ENCODE results near the gene PTPRK. TPM values are rescaled to one million over a fixed set of nuclear protein-coding genes. Genes with fewer than 3 reads are reported as not detected.

Gene PTPRK
- total and polyA plus RNA-seq, 2 of the 13 experiments (the other 11 are each of a cell fraction or from before 2014, with no cell fraction given) = 43.6 to 98.3 TPM

DNA sequence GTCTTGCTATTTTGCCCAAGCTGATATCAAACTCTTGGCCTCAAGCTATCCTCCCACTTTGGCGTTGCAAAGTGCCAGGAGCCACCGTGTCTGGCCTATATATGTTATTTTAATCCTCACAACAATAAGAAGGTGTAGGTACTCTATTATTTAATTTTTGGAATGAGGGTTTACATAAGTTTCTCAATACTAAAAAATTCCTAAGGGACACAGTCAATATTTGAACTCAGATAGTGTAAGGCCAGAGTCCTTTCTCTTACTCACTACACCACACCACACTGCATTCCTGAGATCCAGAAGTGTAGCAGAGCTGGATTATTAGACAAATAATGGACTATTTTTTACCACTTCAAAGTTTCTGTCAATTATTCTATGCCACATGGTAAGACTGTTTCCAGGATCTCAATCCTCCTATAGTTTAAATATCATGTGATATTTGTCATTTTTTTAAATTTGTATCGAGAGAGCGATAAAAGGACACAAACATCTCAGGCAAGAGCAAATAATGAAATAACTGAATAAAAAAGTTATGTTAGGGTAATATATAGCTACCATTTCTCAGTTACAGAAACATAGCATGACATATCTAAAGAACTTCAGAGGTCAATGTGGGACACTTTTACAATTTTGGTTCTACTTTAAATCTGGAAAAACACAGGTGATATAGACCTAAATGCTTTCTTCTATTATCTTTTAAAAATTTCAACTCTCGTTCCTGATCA is 457.4 kb downstream of the PTPRK start (continued):
- no peak for TF ChIP-seq ZC3H4 (CRISPR knock-in tag; IDR thresholded peaks at IDR 0.05; ENCODE audit: borderline replicate concordance)
- TF ChIP-seq, protein P1, sequence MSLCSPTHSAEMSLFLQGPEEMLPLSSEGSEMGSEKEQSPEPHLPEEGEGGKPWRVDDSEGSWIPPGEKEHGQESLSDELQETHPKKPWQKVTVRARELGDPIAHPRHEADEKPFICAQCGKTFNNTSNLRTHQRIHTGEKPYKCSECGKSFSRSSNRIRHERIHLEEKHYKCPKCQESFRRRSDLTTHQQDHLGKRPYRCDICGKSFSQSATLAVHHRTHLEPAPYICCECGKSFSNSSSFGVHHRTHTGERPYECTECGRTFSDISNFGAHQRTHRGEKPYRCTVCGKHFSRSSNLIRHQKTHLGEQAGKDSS (CRISPR knock-in tag; IDR thresholded peaks at IDR 0.05; ENCODE audit: borderline replicate concordance, low read depth) = no peak
- no peak for TF ChIP-seq ATF7 (IDR thresholded peaks at IDR 0.05)
- TF ChIP-seq ATF7 (CRISPR knock-in tag; IDR thresholded peaks at IDR 0.05) = no peak; the same call in 1 of the 2 replicates
- TF ChIP-seq MAF1 (CRISPR knock-in tag; IDR thresholded peaks at IDR 0.05; ENCODE audit: borderline replicate concordance) = no peak
- TF ChIP-seq, protein P2, sequence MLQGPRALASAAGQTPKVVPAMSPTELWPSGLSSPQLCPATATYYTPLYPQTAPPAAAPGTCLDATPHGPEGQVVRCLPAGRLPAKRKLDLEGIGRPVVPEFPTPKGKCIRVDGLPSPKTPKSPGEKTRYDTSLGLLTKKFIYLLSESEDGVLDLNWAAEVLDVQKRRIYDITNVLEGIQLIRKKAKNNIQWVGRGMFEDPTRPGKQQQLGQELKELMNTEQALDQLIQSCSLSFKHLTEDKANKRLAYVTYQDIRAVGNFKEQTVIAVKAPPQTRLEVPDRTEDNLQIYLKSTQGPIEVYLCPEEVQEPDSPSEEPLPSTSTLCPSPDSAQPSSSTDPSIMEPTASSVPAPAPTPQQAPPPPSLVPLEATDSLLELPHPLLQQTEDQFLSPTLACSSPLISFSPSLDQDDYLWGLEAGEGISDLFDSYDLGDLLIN (CRISPR knock-in tag; IDR thresholded peaks at IDR 0.05; ENCODE audit: borderline replicate concordance) = no peak
- TF ChIP-seq MEIS2 (CRISPR knock-in tag; IDR thresholded peaks at IDR 0.05) = peak; percentile 46; the same call in 1 of the 2 replicates
- TF ChIP-seq ZBTB3 (CRISPR knock-in tag; IDR thresholded peaks at IDR 0.05; ENCODE audit: borderline replicate concordance, low read depth) = peak; percentile 73; the same call in 1 of the 2 replicates
- no peak for TF ChIP-seq MAFF (IDR thresholded peaks at IDR 0.05; ENCODE audit: low read depth, low read length)
- TF ChIP-seq, protein P3, sequence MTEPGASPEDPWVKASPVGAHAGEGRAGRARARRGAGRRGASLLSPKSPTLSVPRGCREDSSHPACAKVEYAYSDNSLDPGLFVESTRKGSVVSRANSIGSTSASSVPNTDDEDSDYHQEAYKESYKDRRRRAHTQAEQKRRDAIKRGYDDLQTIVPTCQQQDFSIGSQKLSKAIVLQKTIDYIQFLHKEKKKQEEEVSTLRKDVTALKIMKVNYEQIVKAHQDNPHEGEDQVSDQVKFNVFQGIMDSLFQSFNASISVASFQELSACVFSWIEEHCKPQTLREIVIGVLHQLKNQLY (CRISPR knock-in tag; IDR thresholded peaks at IDR 0.05) = peak; percentile 71
- TF ChIP-seq, protein P4, sequence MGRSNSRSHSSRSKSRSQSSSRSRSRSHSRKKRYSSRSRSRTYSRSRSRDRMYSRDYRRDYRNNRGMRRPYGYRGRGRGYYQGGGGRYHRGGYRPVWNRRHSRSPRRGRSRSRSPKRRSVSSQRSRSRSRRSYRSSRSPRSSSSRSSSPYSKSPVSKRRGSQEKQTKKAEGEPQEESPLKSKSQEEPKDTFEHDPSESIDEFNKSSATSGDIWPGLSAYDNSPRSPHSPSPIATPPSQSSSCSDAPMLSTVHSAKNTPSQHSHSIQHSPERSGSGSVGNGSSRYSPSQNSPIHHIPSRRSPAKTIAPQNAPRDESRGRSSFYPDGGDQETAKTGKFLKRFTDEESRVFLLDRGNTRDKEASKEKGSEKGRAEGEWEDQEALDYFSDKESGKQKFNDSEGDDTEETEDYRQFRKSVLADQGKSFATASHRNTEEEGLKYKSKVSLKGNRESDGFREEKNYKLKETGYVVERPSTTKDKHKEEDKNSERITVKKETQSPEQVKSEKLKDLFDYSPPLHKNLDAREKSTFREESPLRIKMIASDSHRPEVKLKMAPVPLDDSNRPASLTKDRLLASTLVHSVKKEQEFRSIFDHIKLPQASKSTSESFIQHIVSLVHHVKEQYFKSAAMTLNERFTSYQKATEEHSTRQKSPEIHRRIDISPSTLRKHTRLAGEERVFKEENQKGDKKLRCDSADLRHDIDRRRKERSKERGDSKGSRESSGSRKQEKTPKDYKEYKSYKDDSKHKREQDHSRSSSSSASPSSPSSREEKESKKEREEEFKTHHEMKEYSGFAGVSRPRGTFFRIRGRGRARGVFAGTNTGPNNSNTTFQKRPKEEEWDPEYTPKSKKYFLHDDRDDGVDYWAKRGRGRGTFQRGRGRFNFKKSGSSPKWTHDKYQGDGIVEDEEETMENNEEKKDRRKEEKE (IDR thresholded peaks at IDR 0.05) = no peak
- TF ChIP-seq ZNF747 (CRISPR knock-in tag; IDR thresholded peaks at IDR 0.05; ENCODE audit: borderline replicate concordance) = no peak
- peak; percentile 91 for TF ChIP-seq MBD4 (IDR thresholded peaks at IDR 0.05; ENCODE audit: borderline replicate concordance, low read length)
- no peak for TF ChIP-seq CENPT (CRISPR knock-in tag; IDR thresholded peaks at IDR 0.05; ENCODE audit: low read depth)
- TF ChIP-seq ZNF367 (CRISPR knock-in tag; IDR thresholded peaks at IDR 0.05; ENCODE audit: borderline replicate concordance) = no peak
- no peak for TF ChIP-seq ZNF672 (CRISPR knock-in tag; IDR thresholded peaks at IDR 0.05)
- TF ChIP-seq EED (CRISPR knock-in tag; IDR thresholded peaks at IDR 0.05) = no peak
- TF ChIP-seq RXRB (CRISPR knock-in tag; IDR thresholded peaks at IDR 0.05; ENCODE audit: borderline replicate concordance) = peak; percentile 86
- no peak; the same call in none of the 2 replicates for TF ChIP-seq POGZ (CRISPR knock-in tag; IDR thresholded peaks at IDR 0.05)
- no peak for TF ChIP-seq KLF13 (CRISPR knock-in tag; IDR thresholded peaks at IDR 0.05)
- no peak for TF ChIP-seq ZFP62 (CRISPR knock-in tag; IDR thresholded peaks at IDR 0.05)
- no peak for TF ChIP-seq RELA (CRISPR knock-in tag; IDR thresholded peaks at IDR 0.05)
- TF ChIP-seq, protein P5, sequence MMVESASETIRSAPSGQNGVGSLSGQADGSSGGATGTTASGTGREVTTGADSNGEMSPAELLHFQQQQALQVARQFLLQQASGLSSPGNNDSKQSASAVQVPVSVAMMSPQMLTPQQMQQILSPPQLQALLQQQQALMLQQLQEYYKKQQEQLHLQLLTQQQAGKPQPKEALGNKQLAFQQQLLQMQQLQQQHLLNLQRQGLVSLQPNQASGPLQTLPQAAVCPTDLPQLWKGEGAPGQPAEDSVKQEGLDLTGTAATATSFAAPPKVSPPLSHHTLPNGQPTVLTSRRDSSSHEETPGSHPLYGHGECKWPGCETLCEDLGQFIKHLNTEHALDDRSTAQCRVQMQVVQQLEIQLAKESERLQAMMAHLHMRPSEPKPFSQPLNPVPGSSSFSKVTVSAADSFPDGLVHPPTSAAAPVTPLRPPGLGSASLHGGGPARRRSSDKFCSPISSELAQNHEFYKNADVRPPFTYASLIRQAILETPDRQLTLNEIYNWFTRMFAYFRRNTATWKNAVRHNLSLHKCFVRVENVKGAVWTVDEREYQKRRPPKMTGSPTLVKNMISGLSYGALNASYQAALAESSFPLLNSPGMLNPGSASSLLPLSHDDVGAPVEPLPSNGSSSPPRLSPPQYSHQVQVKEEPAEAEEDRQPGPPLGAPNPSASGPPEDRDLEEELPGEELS (CRISPR knock-in tag; IDR thresholded peaks at IDR 0.05) = peak; percentile 86
- peak; percentile 73; the same call in 1 of the 2 replicates for TF ChIP-seq MEIS1 (CRISPR knock-in tag; IDR thresholded peaks at IDR 0.05; ENCODE audit: borderline replicate concordance)

All from HepG2 (cell line).